Duodenal mucosa (tissue), 2 donors: ENCODE results near the gene CPA5.

ENCODE experiments used
- H3K27ac ChIP-seq: one replicate; pipeline ENCODE4 v1.7.0; 2013; ENCODE audit warnings: low read depth, low read length
- H3K27me3 ChIP-seq, 2 donors: one replicate each; pipeline ENCODE4 v1.7.0; 2013; ENCODE audit warnings: low read length in 2 of 2, control low read depth in 1 of 2; ENCODE audit not compliant: insufficient read depth in 2 of 2, control insufficient read depth in 1 of 2
- H3K36me3 ChIP-seq, 2 donors: one replicate each; pipeline ENCODE4 v1.7.0; 2013; ENCODE audit warnings: low read length in 2 of 2, control low read depth in 1 of 2; ENCODE audit not compliant: insufficient read depth in 2 of 2, control insufficient read depth in 1 of 2
- H3K4me1 ChIP-seq, 2 donors: one replicate each; pipeline ENCODE4 v1.7.0; 2013; ENCODE audit warnings: low read length in 2 of 2, control low read depth in 1 of 2; ENCODE audit not compliant: insufficient read depth in 2 of 2, control insufficient read depth in 1 of 2
- H3K4me3 ChIP-seq, 2 donors: one replicate each; pipeline ENCODE4 v1.7.0; 2013; ENCODE audit warnings: low read length in 2 of 2, low read depth in 1 of 2
- H3K9ac ChIP-seq, 2 donors: one replicate each; pipeline ENCODE4 v1.7.0; 2013; ENCODE audit warnings: low read length in 2 of 2, low read depth in 1 of 2
- H3K9me3 ChIP-seq, 2 donors: one replicate each; pipeline ENCODE4 v1.7.0; 2013; ENCODE audit warnings: low read length in 2 of 2, control low read depth in 1 of 2; ENCODE audit not compliant: control insufficient read depth in 1 of 2

The CPA5 gene

DNA sequence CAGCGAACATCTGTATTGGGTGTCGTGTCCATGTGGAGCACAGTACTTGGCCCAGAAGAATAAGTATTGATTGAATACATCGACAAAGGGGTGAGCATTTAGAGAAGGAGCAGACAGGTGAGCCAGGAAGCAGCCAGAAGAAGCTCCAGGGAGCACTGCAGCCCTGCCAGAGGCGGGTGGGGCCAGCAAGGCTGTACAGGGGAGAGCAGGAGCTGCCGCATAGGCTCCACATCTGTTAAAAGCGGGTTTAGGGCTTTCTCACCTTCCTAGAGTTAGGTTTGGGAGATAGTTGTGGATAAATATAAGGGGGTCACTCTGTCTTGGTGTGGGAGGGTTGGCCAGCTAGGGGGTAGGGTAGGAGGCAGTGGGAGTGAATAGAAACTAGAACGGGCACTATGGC lies 34.4 kb downstream of the CPA5 start:
- H3K27ac ChIP-seq: no peak overlapping the region
- no peak overlapping the region for H3K4me3 ChIP-seq
- H3K9me3 ChIP-seq: peaks cover 0 to 4% of the 10 kb centered on the region in 2 donors
- H3K36me3 ChIP-seq: no peaks in the 10 kb centered on the region
- no peaks in the 10 kb centered on the region for H3K27me3 ChIP-seq
- no peak overlapping the region for H3K9ac ChIP-seq
- H3K4me1 ChIP-seq: no peaks in the 10 kb centered on the region

DNA sequence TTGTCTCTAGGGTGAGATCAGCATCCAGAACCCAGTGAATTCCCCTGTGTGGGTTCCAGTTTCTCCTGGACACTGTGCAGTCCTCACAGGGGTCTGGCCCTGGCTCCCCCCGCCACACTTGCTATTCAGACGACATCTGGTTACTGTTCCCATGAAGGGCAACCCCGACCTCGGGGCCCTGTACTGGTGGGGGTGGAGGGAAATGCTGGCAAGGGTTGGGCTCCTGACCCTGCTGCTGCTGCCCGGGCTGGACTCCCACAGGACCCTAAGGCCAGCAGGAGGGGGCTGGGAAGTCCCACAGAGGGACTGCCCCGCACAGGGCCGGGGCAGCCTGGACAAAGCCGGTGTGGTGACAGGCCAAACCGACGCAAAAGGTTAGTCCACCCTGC lies 34.9 kb downstream of the CPA5 start:
- H3K27me3 ChIP-seq: no peaks in the 10 kb centered on the region
- H3K4me1 ChIP-seq: no peaks in the 10 kb centered on the region
- no peaks in the 10 kb centered on the region for H3K36me3 ChIP-seq
- no peak overlapping the region for H3K4me3 ChIP-seq
- no peak overlapping the region for H3K9ac ChIP-seq
- peaks cover 0 to 4% of the 10 kb centered on the region in 2 donors for H3K9me3 ChIP-seq
- H3K27ac ChIP-seq: no peak overlapping the region

- H3K27ac ChIP-seq: no peak within 1 kb of the TSS
- H3K4me1 ChIP-seq: no peaks in the 10 kb centered on the region
- peaks cover 0 to 4% of the 10 kb centered on the region in 2 donors for H3K9me3 ChIP-seq
- H3K4me3 ChIP-seq: no peak within 1 kb of the TSS
- H3K9ac ChIP-seq: no peak within 1 kb of the TSS
- no peaks in the 10 kb centered on the region for H3K36me3 ChIP-seq
- H3K27me3 ChIP-seq: no peaks in the 10 kb centered on the region
Measured at GRCh38 chr7:130379921-130380860, 35.6 kb downstream of the CPA5 start, which contains the start of gene CPA1. CPA1 (plus strand) TSS chr7:130380494; CDS start chr7:130380521, 27 bp downstream.

- no peak overlapping the region for H3K27ac ChIP-seq
- no peak overlapping the region for H3K4me3 ChIP-seq
- no peaks in the 10 kb centered on the region for H3K27me3 ChIP-seq
- peaks cover 0 to 1% of the 10 kb centered on the region in 2 donors for H3K9me3 ChIP-seq
- H3K4me1 ChIP-seq: no peaks in the 10 kb centered on the region
- no peak overlapping the region for H3K9ac ChIP-seq
- H3K36me3 ChIP-seq: no peaks in the 10 kb centered on the region
Measured at GRCh38 chr7:130380861-130381455, 36.3 kb downstream of the CPA5 start.

DNA sequence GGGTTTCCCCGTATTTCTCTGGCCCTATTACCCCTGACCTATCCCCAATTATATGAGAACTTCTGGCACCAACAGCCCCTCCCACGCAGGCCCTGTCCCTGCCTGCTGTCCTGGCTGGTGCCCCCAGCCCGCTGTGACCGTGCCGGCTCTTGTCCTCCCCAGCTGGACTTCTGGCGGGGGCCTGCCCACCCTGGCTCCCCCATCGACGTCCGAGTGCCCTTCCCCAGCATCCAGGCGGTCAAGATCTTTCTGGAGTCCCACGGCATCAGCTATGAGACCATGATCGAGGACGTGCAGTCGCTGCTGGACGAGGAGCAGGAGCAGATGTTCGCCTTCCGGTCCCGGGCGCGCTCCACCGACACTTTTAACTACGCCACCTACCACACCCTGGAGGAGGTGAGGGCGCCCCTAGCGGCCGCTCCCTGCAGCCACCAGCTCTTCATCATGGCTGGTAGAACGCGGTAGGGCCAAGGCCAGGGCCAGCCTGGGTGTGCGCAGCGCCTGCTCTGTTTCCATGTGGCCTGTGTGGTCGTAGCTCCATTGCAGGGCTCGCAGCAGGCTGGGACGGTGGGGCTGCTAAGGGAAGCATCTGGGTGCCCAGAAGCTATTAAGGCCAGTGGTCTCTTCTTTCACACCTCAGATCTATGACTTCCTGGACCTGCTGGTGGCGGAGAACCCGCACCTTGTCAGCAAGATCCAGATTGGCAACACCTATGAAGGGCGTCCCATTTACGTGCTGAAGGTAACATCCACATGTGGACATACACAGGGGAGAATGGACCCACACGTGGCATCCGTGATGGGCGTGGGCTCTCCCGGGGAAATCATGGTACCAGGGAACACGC lies 37.1 kb downstream of the CPA5 start:
- no peak overlapping the region for H3K9ac ChIP-seq
- H3K4me1 ChIP-seq: no peaks in the 10 kb centered on the region
- H3K36me3 ChIP-seq: no peaks in the 10 kb centered on the region
- no peaks in the 10 kb centered on the region for H3K9me3 ChIP-seq
- no peak overlapping the region for H3K4me3 ChIP-seq
- no peak overlapping the region for H3K27ac ChIP-seq
- H3K27me3 ChIP-seq: no peaks in the 10 kb centered on the region

DNA sequence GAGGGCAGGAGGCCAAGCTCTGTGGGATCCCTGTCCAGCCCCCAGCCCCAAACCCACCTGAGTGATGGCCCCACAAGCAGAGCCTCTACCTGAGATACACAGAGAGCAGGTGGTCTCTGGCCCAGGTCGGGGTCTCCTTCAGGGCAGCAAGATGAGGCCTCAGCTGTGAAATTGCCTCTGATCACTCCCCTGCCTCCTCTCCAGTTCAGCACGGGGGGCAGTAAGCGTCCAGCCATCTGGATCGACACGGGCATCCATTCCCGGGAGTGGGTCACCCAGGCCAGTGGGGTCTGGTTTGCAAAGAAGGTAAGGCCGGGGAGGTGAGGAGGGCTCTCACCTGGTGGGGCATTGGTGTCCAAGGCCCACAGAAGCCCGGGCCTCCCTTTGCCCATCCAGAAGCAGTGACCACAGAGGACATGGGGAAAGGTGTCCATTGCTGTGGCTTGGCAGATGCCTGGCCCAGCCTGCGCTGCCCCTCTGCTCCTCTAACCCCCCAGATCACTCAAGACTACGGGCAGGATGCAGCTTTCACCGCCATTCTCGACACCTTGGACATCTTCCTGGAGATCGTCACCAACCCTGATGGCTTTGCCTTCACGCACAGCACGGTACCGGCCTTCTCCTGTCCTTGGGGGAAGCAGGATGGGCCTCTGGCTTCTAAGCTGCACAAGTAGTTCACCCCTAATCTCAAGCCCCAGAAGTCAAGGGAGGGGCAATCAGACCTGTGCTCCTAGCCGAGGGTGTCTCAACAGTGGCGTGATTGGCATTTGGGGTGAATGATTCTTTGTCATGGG lies 38.8 kb downstream of the CPA5 start:
- Histone ChIP-seq H3K9me3 (no peaks in the 10 kb centered on the region), H3K4me1 (no peaks in the 10 kb centered on the region), H3K9ac (no peak overlapping the region), H3K36me3 (no peaks in the 10 kb centered on the region), H3K4me3 (no peak overlapping the region), H3K27ac (no peak overlapping the region), H3K27me3 (no peaks in the 10 kb centered on the region)

GRCh38 chr7:130384371-130384801 lies 39.8 kb downstream of the CPA5 start:
- Histone ChIP-seq H3K27ac (no peak overlapping the region), H3K4me1 (no peaks in the 10 kb centered on the region), H3K9ac (no peak overlapping the region), H3K9me3 (no peaks in the 10 kb centered on the region), H3K4me3 (no peak overlapping the region), H3K36me3 (no peaks in the 10 kb centered on the region), H3K27me3 (no peaks in the 10 kb centered on the region)

DNA sequence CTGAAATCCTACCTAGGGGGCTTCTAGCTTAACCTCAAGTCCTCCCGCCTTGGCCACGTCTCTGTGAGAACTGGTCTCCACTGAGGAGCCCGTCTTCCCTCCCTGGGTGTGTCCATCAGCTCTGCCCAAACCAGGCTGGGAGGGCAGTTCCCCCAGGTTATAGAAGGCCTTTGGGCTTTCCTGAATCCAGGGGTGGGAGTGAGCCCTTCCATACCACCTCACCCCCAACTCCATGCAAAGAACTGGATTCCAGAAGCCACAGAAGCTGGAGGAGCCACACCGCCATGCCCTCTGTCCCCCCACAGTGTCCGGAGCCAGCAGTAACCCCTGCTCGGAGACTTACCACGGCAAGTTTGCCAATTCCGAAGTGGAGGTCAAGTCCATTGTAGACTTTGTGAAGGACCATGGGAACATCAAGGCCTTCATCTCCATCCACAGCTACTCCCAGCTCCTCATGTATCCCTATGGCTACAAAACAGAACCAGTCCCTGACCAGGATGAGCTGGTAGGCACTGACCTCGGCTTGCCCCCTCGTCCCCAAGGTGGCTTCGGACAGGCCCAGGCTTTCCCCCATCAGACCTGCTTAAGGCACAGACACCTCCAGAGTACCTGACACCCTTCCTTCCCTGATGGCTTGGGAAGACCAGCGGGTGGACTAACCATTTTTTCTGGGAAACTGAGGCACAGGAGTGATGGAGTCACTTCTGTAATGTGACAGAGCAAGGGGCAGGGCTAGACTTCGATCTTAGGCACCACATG lies 40.4 kb downstream of the CPA5 start:
- no peak overlapping the region for H3K27ac ChIP-seq
- no peaks in the 10 kb centered on the region for H3K27me3 ChIP-seq
- H3K4me3 ChIP-seq: no peak overlapping the region
- no peaks in the 10 kb centered on the region for H3K9me3 ChIP-seq
- no peaks in the 10 kb centered on the region for H3K4me1 ChIP-seq
- no peak overlapping the region for H3K9ac ChIP-seq
- H3K36me3 ChIP-seq: no peaks in the 10 kb centered on the region

GRCh38 chr7:130385600-130386066 lies 41.0 kb downstream of the CPA5 start:
- Histone ChIP-seq H3K9ac (no peak overlapping the region), H3K4me1 (no peaks in the 10 kb centered on the region), H3K9me3 (no peaks in the 10 kb centered on the region), H3K4me3 (no peak overlapping the region), H3K36me3 (no peaks in the 10 kb centered on the region), H3K27me3 (no peaks in the 10 kb centered on the region), H3K27ac (no peak overlapping the region)
